ENCODE results near the gene PDE11A.

The PDE11A gene

DNA sequence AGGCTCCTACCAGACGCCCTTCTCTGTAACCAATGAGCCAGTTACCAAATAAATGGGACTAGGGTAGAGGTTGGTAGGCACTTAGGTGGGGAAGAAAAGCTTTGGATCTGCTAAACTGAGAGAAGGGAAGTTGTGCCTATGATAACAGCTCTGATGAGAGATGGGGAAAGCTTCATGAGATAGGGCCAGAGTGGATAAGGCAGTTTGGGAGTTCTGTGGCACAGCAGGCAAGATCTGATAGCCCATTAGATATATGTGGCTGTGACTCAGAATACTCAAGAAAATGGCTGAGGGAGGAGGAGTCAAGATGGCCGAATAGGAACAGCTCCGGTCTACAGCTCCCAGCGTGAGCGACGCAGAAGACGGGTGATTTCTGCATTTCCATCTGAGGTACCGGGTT lies 99.8 kb downstream of the PDE11A start:
- no peak for TF ChIP-seq EZH2 (IDR thresholded peaks at IDR 0.05; ENCODE audit: borderline replicate concordance, low read depth, low read length, severe bottlenecking)
- TF ChIP-seq, protein P1, sequence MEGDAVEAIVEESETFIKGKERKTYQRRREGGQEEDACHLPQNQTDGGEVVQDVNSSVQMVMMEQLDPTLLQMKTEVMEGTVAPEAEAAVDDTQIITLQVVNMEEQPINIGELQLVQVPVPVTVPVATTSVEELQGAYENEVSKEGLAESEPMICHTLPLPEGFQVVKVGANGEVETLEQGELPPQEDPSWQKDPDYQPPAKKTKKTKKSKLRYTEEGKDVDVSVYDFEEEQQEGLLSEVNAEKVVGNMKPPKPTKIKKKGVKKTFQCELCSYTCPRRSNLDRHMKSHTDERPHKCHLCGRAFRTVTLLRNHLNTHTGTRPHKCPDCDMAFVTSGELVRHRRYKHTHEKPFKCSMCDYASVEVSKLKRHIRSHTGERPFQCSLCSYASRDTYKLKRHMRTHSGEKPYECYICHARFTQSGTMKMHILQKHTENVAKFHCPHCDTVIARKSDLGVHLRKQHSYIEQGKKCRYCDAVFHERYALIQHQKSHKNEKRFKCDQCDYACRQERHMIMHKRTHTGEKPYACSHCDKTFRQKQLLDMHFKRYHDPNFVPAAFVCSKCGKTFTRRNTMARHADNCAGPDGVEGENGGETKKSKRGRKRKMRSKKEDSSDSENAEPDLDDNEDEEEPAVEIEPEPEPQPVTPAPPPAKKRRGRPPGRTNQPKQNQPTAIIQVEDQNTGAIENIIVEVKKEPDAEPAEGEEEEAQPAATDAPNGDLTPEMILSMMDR (IDR thresholded peaks at IDR 0.05; ENCODE audit: borderline replicate concordance, extremely low read depth, low read length, poor library complexity, severe bottlenecking) = no peak
- no peak for DNase-seq
- Histone ChIP-seq H4K20me1 (ENCODE audit: insufficient read depth, low read length) (no peaks in the 10 kb centered on the region), H3K4me2 (ENCODE audit: insufficient read depth, low read length) (no peak overlapping the region), H3K36me3 (ENCODE audit: insufficient read depth, low read length) (no peaks in the 10 kb centered on the region), H3K9me3 (ENCODE audit: insufficient read depth, low read length, severe bottlenecking) (no peaks in the 10 kb centered on the region), H3K27ac (ENCODE audit: low read length) (no peak overlapping the region), H3K9ac (ENCODE audit: low read depth, low read length) (no peak overlapping the region), H3K4me1 (ENCODE audit: insufficient read depth, low read length) (no peaks in the 10 kb centered on the region), H3K27me3 (ENCODE audit: insufficient read depth, low read length, poor library complexity) (no peaks in the 10 kb centered on the region), H2AFZ (ENCODE audit: low read depth, low read length) (no peak overlapping the region), H3K79me2 (ENCODE audit: insufficient read depth, low read length) (no peaks in the 10 kb centered on the region), H3K4me3 (ENCODE audit: low read depth in 1 of 2, low read length in 2 of 2) (no peak overlapping the region)
- no peak for ATAC-seq (ENCODE audit: insufficient read depth, low read depth)

DNA sequence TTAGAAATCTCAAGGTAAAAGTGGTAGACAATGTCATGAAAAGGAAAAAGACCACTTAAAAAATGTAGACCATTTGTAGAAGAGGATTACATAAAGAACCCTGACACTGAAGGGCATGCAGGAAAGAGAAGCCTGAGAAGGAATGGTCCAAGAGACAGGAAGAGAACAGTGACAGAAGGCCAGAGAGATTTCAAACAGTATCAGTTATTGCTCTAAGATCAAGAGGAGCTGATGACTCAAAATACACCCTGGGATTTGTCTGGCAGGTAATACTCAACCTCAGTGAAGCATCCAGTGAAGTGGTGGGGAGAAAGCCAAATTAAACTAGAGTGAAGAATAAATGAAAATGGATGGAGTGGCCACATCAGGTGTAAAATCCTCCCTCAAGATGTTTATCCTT lies 100.5 kb downstream of the PDE11A start:
- H2AFZ ChIP-seq (ENCODE audit: low read depth, low read length) = no peak overlapping the region
- no peak overlapping the region for H3K4me2 ChIP-seq (ENCODE audit: insufficient read depth, low read length)
- no peaks in the 10 kb centered on the region for H3K79me2 ChIP-seq (ENCODE audit: insufficient read depth, low read length)
- no peaks in the 10 kb centered on the region for H3K27me3 ChIP-seq (ENCODE audit: insufficient read depth, low read length, poor library complexity)
- H3K36me3 ChIP-seq (ENCODE audit: insufficient read depth, low read length) = no peaks in the 10 kb centered on the region
- H3K4me3 ChIP-seq (ENCODE audit: low read depth in 1 of 2, low read length in 2 of 2) = no peak overlapping the region
- H3K4me1 ChIP-seq (ENCODE audit: insufficient read depth, low read length) = no peaks in the 10 kb centered on the region
- no peak for TF ChIP-seq EZH2 (IDR thresholded peaks at IDR 0.05; ENCODE audit: borderline replicate concordance, low read depth, low read length, severe bottlenecking)
- TF ChIP-seq, protein P1 (IDR thresholded peaks at IDR 0.05; ENCODE audit: borderline replicate concordance, extremely low read depth, low read length, poor library complexity, severe bottlenecking) = no peak
- no peak for DNase-seq
- no peaks in the 10 kb centered on the region for H4K20me1 ChIP-seq (ENCODE audit: insufficient read depth, low read length)
- ATAC-seq (ENCODE audit: insufficient read depth, low read depth) = no peak
- no peak overlapping the region for H3K27ac ChIP-seq (ENCODE audit: low read length)
- no peak overlapping the region for H3K9ac ChIP-seq (ENCODE audit: low read depth, low read length)
- no peaks in the 10 kb centered on the region for H3K9me3 ChIP-seq (ENCODE audit: insufficient read depth, low read length, severe bottlenecking)

DNA sequence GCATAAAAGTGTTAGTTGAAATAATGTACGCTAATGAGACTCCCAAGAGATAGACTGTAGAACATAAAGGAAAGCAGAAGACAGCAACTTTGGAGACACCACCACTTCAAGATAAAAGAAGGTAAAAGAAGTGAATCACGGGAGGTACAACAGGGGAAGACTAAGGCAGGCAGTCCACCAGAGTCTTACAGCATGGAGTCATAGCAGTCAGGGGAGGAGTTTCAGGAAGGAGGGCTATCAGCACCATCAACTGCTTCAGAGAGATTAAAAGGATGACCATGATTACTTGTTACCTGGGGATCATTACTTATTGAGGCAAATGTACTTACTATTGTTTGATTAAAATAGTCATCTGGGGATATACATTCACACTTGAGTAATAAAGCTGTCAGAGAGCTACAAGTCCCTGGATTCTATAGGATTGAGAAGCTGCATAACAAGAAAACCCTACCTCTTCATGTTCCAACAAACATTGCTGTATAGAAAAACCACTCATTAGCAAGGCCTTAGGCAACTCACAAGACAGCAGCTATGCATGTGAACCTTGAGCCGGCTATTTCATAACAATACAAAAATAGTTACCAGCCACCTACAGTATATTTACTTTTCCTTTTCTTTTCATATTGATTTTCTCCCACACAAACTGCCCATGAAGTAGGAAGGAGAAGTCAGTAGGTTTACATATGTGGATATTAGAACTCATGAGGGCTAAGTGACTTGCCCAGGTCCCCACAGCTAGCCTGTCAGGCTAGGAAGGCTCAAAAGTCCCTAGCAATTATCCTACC lies 101.7 kb downstream of the PDE11A start:
- DNase-seq (no peak), ATAC-seq (ENCODE audit: insufficient read depth, low read depth) (no peak)
- no peaks in the 10 kb centered on the region for H3K9me3 ChIP-seq (ENCODE audit: insufficient read depth, low read length, severe bottlenecking)
- H3K27ac ChIP-seq (ENCODE audit: low read length) = no peak overlapping the region
- no peaks in the 10 kb centered on the region for H3K27me3 ChIP-seq (ENCODE audit: insufficient read depth, low read length, poor library complexity)
- no peak overlapping the region for H3K4me3 ChIP-seq (ENCODE audit: low read depth in 1 of 2, low read length in 2 of 2)
- H3K4me2 ChIP-seq (ENCODE audit: insufficient read depth, low read length) = no peak overlapping the region
- no peak overlapping the region for H3K9ac ChIP-seq (ENCODE audit: low read depth, low read length)
- H3K36me3 ChIP-seq (ENCODE audit: insufficient read depth, low read length) = no peaks in the 10 kb centered on the region
- H3K79me2 ChIP-seq (ENCODE audit: insufficient read depth, low read length) = no peaks in the 10 kb centered on the region
- H2AFZ ChIP-seq (ENCODE audit: low read depth, low read length) = no peak overlapping the region
- no peaks in the 10 kb centered on the region for H3K4me1 ChIP-seq (ENCODE audit: insufficient read depth, low read length)
- no peaks in the 10 kb centered on the region for H4K20me1 ChIP-seq (ENCODE audit: insufficient read depth, low read length)
- TF ChIP-seq EZH2 (IDR thresholded peaks at IDR 0.05; ENCODE audit: borderline replicate concordance, low read depth, low read length, severe bottlenecking) = no peak
- TF ChIP-seq, protein P1 (IDR thresholded peaks at IDR 0.05; ENCODE audit: borderline replicate concordance, extremely low read depth, low read length, poor library complexity, severe bottlenecking) = no peak

All from DND-41 (cell line).